Endometrium (tissue), 2 donors: ENCODE measurements around the gene REPIN1.
"Not testable (repeated sequence)": the region's sequence is repeated elsewhere in the genome, so short reads cannot be mapped to it uniquely, and the experiment has no call there.

Experiments
- FAIRE-seq: peaks from 2 replicates; lab custom pipeline; 2012; peaks lifted over from hg19 to GRCh38; lab: Jason Lieb, UNC
- donor health status: control.
- donor health status: control.

Gene REPIN1

GRCh38 chr7:150376560-150376959, 7.9 kb downstream of the REPIN1 start:
- no peak for FAIRE-seq

DNA sequence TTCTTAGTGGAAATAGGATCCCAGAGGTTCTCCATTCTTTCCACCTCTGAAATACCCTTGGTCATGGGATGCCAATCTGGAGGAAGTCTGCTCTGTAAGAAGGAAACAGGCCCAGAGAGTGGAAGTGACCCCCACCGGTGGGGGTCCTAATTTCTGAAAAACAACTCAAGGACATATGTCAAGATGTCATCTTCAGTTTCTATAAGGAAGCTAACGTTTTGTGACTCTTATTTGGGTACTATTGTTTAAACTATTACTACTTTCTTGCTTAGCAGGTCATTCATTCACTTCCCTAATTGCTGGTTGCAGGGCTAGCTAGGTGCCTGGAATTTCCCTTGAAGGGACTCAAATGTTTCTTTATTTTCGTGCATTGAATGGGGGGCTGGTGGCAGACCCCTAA, 8.6 kb downstream of the REPIN1 start:
- FAIRE-seq, result no peak

- FAIRE-seq, result no peak
These were observed 9.0 kb downstream of the REPIN1 start for GRCh38 chr7:150377635-150378034.

GRCh38 chr7:150378115-150378852, 9.7 kb downstream of the REPIN1 start:
- FAIRE-seq, result no peak

GRCh38 chr7:150378853-150379440, 10.3 kb downstream of the REPIN1 start, which contains the start of gene ZNF775:
ZNF775 (plus strand) TSS chr7:150379330; CDS start chr7:150388471, 9,141 bp downstream.
- FAIRE-seq, result no peak

GRCh38 chr7:150379441-150380379, 11.1 kb downstream of the REPIN1 start:
- FAIRE-seq, result no peak

- FAIRE-seq, result no peak
These were observed 11.8 kb downstream of the REPIN1 start for GRCh38 chr7:150380463-150380862.

- FAIRE-seq, result no peak
These were observed 12.5 kb downstream of the REPIN1 start for GRCh38 chr7:150381096-150381495.

- no peak for FAIRE-seq
These were observed 13.1 kb downstream of the REPIN1 start for GRCh38 chr7:150381785-150382122.

- FAIRE-seq, result no peak
These were observed 13.7 kb downstream of the REPIN1 start for GRCh38 chr7:150382123-150382843.

GRCh38 chr7:150382844-150383225, 14.2 kb downstream of the REPIN1 start:
- FAIRE-seq, result no peak

DNA sequence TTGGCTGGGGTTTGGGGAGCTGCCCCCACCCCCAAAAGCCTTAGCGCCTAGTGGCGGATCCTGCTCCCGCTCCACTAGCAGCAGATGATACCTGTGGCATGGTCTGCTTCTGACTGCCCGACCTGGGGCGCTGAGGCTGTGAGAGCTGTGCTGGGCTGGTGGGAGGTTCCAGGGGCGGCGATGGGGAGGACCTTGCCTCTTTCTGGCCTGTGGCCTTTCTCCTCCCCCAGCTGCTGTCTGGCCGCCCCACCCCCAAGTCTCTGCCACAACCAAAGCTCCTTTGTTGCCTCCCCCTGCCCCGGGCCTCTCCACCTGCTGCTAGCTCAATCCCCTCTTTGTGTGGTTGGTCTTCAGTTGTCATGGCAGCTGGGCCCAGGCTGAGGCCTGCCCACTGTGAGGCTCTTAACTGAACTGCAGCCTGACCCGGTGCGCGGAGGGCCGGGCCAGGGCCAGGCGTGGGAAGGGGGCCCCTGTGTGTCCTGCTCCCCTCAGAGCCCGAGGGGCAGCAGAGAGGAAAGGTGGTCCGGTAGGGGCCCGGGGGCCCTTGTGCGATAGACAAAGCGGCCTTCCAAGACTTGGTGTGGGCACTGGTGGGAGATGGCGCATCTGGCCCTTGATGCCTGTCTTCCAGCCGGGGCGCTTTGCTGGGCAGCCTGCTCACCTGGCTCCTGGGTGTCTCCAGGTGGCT, 15.2 kb downstream of the REPIN1 start:
- FAIRE-seq, result no peak

DNA sequence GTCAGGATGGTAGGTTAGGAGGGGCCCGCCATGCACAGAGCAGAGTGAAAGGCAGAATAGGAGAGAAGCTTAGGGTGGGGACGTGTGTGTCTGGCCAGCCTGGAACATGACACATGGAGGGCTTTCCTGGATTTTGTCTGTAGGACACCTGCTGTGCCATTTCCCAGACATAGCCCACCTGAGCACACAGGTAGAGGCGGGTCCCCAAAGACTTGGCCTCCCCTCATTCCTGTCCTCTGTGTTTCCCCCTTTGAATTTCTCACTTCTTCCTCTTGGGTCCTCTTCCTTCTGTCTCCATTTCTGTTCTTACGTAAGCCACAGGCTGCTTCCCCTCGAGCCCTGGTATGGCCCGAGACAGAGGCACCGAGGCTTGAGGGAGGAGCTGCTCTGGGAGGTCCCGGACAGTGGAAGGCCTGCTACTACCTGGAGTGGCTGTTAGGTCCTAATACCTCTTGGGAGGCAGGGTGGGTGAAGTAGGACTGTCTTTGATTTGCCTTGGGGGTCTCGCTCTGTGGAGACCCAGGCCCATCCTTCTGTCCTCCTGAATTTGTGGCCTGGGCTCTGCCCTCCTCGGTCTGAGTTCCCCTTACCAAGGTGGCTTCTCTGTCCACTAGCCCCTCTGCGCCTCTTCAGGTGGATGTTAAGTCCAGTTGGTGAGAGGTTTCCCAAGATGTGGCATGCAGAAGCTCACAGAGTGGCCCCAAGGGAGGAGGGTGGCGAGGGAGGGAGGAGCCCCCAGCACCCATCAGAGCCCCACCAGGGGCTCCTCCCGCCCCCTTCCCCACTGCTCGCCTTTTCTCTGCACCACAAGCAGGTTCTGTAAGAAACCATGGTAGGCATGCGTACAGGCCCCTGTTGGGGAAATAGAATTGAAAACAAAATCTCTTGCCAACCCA, 16.0 kb downstream of the REPIN1 start:
- FAIRE-seq, result no peak

DNA sequence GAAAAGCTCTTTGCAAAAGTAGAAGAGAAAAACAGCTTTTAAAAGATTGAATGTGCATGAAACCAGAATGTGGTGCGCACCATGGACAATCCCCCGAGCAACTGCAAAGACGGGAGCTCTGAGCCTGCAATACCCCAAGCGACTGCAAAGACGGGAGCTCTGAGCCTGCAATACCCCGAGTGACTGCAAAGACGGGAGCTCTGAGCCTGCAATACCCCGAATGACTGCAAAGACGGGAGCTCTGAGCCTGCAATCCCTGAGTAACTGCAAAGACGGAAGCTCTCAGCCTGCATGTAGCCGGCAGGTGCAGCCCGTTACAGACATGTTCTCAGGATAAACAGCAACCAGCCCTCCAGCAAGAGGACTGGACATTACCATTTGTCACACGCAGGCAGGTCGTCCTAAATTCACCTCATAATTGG, 16.7 kb downstream of the REPIN1 start:
- no peak for FAIRE-seq

GRCh38 chr7:150385884-150386283, 17.3 kb downstream of the REPIN1 start:
- FAIRE-seq, result not testable (repeated sequence)

DNA sequence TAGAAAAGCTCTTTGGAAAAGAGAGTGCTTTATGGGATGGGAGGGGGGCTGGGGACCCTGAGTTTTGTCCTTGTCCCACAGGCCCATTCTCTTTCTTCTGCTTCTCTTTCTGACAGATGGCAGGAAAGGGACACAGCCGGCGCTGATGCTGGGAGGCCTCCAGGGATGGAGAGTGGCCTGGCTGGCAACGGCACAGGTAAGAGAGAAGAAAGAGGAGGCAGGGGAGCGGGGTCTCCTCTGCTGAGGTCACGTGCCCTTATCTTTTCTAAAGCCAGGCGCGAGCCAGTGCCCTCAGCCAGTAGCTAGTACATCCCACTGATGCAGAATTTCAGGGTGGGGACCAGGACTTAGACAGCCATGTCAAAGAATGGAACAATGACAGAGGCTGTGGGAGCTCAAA, 19.7 kb downstream of the REPIN1 start:
- FAIRE-seq, result no peak

DNA sequence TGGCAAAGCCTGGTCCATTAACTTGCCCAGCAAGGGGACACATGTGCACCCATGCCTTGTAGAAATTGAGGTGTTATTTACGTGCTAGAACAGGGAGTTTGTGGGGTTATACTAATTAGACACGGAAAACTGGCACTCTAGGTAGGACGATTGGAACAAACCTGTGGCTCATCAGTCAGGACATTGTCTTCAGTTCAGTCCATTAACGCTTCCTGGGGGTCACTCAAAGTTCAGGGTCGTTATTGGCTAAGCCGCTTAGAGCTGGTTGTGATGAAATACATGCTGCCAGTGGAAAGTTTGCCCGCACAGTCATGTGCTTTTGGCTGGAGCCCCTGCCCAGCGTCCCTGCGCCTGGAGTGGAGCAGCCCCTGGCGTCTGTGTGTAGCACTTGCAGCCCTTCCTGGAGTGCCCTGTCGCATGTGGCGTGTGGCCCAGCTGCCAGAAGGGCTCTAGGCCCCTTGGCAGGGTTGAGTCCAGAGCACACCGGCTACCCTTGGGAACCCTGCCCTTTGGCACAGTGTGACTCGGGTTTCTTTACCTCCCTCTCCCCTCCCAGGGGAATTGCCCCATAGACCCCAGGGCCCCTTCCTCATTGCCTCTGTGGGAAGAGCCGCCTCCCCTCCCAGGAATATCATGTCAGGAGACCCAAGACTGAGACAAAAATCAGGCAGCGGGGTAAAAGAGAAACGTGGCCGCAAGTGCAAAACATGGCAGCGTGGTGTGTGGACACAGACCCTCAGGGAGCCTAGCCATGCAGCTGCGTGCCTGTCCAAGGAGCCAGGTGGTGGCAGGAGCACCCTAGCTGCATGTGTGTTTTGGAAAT, 20.3 kb downstream of the REPIN1 start:
- FAIRE-seq, result no peak

GRCh38 chr7:150389532-150389816, 20.9 kb downstream of the REPIN1 start:
- no peak for FAIRE-seq

DNA sequence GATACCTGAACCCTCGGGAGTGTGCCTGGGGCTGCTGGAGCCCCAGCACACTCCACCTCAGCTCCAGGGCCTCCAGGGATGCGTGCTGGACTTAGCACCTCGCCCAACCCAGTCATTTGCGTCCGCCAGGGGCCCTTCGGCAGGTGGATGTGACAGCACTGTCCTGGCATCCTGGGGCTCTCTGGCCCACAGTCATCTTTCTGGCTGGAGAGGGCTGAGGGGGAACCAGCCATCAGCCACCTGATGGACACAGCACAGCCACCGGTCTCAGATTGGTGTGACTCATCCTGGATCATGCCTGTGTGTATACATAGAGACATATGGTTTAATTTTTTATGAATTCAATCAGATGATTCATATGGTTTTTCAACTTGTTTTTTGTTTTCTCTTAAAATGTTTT, 21.6 kb downstream of the REPIN1 start:
- no peak for FAIRE-seq

- no peak for FAIRE-seq
These were observed 24.7 kb downstream of the REPIN1 start for GRCh38 chr7:150393325-150393724.
